Sigmoid colon (tissue), 7 donors: ENCODE measurements around the gene MYCBPAP. TPM values are rescaled to one million over a fixed set of nuclear protein-coding genes. Genes with fewer than 3 reads are reported as not detected.

ENCODE experiments used
- DNase-seq: peaks from one replicate; pipeline ENCODE4 v3.0.0-alpha.2; 2019
- H3K27ac ChIP-seq, 4 donors: fragments of 200-600 bp; sonication (generic); one replicate each; pipeline ENCODE4 v1.5.1; 2016 to 2019; ENCODE audit warnings: mild to moderate bottlenecking in 1 of 4
- H3K27me3 ChIP-seq, 3 donors: fragments of 200-600 bp; sonication (generic); one replicate each; pipeline ENCODE4 v1.5.1; 2019; ENCODE audit warnings: mild to moderate bottlenecking in 1 of 3
- H3K36me3 ChIP-seq, 4 donors: fragments of 200-600 bp; sonication (generic); one replicate each; pipeline ENCODE4 v1.5.1; 2016 to 2019
- H3K4me1 ChIP-seq, 4 donors: fragments of 200-600 bp; sonication (generic); one replicate each; pipeline ENCODE4 v1.5.1; 2017 to 2019
- H3K4me3 ChIP-seq, 4 donors: fragments of 200-600 bp; sonication (generic); one replicate each; pipeline ENCODE4 v1.5.1; 2017 to 2019; ENCODE audit warnings: mild to moderate bottlenecking in 2 of 4, moderate library complexity in 1 of 4
- H3K9me3 ChIP-seq, 4 donors: fragments of 200-600 bp in 3 of 4; sonication (generic) in 3 of 4; one replicate each; pipeline versions ENCODE4 v1.5.1 to v1.6.1; 2013 to 2019
- EP300 ChIP-seq, 4 donors: sonication (generic); formaldehyde crosslinking; IDR thresholded peaks; one replicate each; pipeline ENCODE4 v1.6.1; 2017; ENCODE audit warnings: antibody characterized with exemption in 4 of 4
- POLR2A ChIP-seq, 2 donors: fragments of 450-650 bp; IDR thresholded peaks; one replicate each; pipeline ENCODE4 v1.6.1; 2016; ENCODE audit warnings: antibody characterized with exemption in 2 of 2, mild to moderate bottlenecking in 2 of 2, moderate library complexity in 2 of 2
- POLR2AphosphoS5 ChIP-seq, 4 donors: sonication (generic); formaldehyde crosslinking; IDR thresholded peaks; one replicate each; pipeline ENCODE4 v1.6.1; 2017; ENCODE audit warnings: antibody characterized with exemption in 4 of 4
- WGBS, 2 donors: extraction: QIAGEN DNeasy Blood & Tissue Kit; methylation state at CpG; one replicate each; pipeline ENCODE4 v1.1.7; 2013; 5-methylcytosine and 5-hydroxymethylcytosine counted together
- intact Hi-C: fragments of 100-400 bp; cut with DNase I; formaldehyde crosslinking; loops from one replicate; pipeline ENCODE4 v1.15.1; 2023
- polyA plus RNA-seq, 3 donors: library from polyadenylated mRNA; stranded (reverse); fragments of 200-250 nt; gene quantifications; one replicate each; pipeline ENCODE4 v1.2.3, GENCODE V29; 2013
- total RNA-seq, 4 donors: library from RNA; depleted of rRNA; stranded (reverse); fragments of >200 nt; gene quantifications; one replicate each; pipeline ENCODE4 v1.1.0, GENCODE V29; 2016
- TF ChIP-seq, protein P1 (sequence below), 4 experiments: fragments of 450-650 bp in 3 of 4; fragments of 200-600 bp in 1 of 4; IDR thresholded peaks; one replicate each; pipeline ENCODE4 v1.5.1; 2016 to 2019; ENCODE audit warnings: antibody characterized with exemption in 4 of 4, mild to moderate bottlenecking in 3 of 4, moderate library complexity in 2 of 4
- donor health status: healthy with polysubstance abuse.
- donor health status: Bipolar disorder and iron deficiency.
- donor health status: healthy.

The MYCBPAP gene
- total and polyA plus RNA-seq, 7 donors, result 0.23 to 2.5 (median 1.7) TPM; not detected in 1

DNA sequence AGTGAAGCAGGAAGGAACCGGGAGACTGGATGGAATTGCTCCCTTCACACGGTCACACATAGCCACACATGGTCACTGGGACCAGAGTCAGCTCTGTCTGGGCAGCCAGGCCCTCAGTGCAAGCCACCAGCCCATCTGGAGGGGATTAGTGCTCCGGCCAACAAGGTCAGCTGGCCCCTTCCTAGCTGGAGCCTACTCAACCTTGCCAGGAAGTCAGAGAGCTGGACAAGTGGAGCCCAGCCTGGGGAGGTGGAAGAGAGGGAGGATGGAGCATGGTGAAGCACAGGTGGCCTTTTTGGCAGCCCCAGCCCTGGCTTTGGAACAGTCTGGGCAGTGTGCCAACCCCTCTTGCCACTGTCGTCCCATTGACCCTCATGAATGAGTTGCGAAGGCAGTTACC is 48.6 kb downstream of the MYCBPAP start:
- Histone ChIP-seq H3K36me3 (peaks cover 0 to 27% (median 10%) of the 10 kb centered on the region in 4 donors), H3K4me3 (no peak overlapping the region), H3K9me3 (no peaks in the 10 kb centered on the region), H3K27me3 (peaks cover 15 to 40% (median 31%) of the 10 kb centered on the region in 3 donors), H3K27ac (no peak overlapping the region), H3K4me1 (peaks cover 0 to 33% (median 32%) of the 10 kb centered on the region in 4 donors)
- 70% methylated on average over 5 of the region's 5 CpGs for WGBS, 2 donors
- TF ChIP-seq EP300 (IDR thresholded peaks at IDR 0.05) (no peak), POLR2AphosphoS5 (IDR thresholded peaks at IDR 0.05) (no peak), POLR2A (IDR thresholded peaks at IDR 0.05) (no peak)
- TF ChIP-seq, protein P1, sequence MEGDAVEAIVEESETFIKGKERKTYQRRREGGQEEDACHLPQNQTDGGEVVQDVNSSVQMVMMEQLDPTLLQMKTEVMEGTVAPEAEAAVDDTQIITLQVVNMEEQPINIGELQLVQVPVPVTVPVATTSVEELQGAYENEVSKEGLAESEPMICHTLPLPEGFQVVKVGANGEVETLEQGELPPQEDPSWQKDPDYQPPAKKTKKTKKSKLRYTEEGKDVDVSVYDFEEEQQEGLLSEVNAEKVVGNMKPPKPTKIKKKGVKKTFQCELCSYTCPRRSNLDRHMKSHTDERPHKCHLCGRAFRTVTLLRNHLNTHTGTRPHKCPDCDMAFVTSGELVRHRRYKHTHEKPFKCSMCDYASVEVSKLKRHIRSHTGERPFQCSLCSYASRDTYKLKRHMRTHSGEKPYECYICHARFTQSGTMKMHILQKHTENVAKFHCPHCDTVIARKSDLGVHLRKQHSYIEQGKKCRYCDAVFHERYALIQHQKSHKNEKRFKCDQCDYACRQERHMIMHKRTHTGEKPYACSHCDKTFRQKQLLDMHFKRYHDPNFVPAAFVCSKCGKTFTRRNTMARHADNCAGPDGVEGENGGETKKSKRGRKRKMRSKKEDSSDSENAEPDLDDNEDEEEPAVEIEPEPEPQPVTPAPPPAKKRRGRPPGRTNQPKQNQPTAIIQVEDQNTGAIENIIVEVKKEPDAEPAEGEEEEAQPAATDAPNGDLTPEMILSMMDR (IDR thresholded peaks at IDR 0.05), result no peak
- DNase-seq, result no peak
- intact Hi-C loops, result no loop called here

- Histone ChIP-seq H3K4me1 (peaks cover 0 to 39% (median 36%) of the 10 kb centered on the region in 4 donors), H3K27me3 (peaks cover 19 to 49% (median 38%) of the 10 kb centered on the region in 3 donors), H3K9me3 (no peaks in the 10 kb centered on the region), H3K27ac (no peak overlapping the region), H3K36me3 (peaks cover 0 to 23% (median 10%) of the 10 kb centered on the region in 4 donors), H3K4me3 (no peak overlapping the region)
- WGBS, 2 donors, result 90 to 91% methylated on average over 4 of the region's 4 CpGs
- intact Hi-C loops, result no loop called here
- DNase-seq, result no peak
- TF ChIP-seq EP300 (IDR thresholded peaks at IDR 0.05) (no peak), POLR2AphosphoS5 (IDR thresholded peaks at IDR 0.05) (no peak), POLR2A (IDR thresholded peaks at IDR 0.05) (no peak)
- TF ChIP-seq, protein P1 (IDR thresholded peaks at IDR 0.05), result no peak
These were observed 49.4 kb downstream of the MYCBPAP start for GRCh38 chr17:50557630-50558029.

DNA sequence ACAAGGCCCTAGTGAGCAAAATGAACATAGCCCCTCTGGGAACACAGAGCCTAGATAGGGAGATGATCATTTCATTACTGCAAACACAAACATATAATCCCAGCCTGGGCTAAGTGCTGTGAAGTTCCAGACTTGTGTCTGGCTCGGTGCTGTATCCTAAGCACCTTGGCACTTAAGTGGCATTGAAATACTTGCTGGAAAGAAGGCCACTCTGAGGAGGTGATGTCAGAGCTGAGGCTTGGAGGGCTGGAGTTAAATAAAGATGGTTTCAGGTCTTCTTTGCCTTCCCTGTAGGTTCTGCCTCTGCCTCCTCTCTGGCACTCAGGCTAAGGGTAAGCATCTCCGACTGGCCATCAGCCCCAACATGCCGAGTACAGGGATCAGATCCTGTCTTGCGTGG is 49.9 kb downstream of the MYCBPAP start:
- peaks cover 0 to 39% (median 36%) of the 10 kb centered on the region in 4 donors for H3K4me1 ChIP-seq
- intact Hi-C loops, result no loop called here
- TF ChIP-seq EP300 (IDR thresholded peaks at IDR 0.05) (no peak), POLR2A (IDR thresholded peaks at IDR 0.05) (no peak), POLR2AphosphoS5 (IDR thresholded peaks at IDR 0.05) (no peak)
- TF ChIP-seq, protein P1 (IDR thresholded peaks at IDR 0.05), result no peak
- WGBS, 2 donors, result 82 to 85% methylated on average over 4 of the region's 4 CpGs
- H3K36me3 ChIP-seq, result peaks cover 0 to 23% (median 10%) of the 10 kb centered on the region in 4 donors
- H3K27me3 ChIP-seq, result peaks cover 24 to 53% (median 42%) of the 10 kb centered on the region in 3 donors
- H3K27ac ChIP-seq, result no peak overlapping the region
- H3K4me3 ChIP-seq, result no peak overlapping the region
- no peaks in the 10 kb centered on the region for H3K9me3 ChIP-seq
- no peak for DNase-seq

GRCh38 chr17:50558581-50558940 is 50.3 kb downstream of the MYCBPAP start:
- intact Hi-C loops, result no loop called here
- Histone ChIP-seq H3K36me3 (peaks cover 0 to 23% (median 10%) of the 10 kb centered on the region in 4 donors), H3K27ac (no peak overlapping the region), H3K4me3 (no peak overlapping the region), H3K4me1 (peaks cover 0 to 39% (median 36%) of the 10 kb centered on the region in 4 donors), H3K27me3 (peaks cover 27 to 58% (median 46%) of the 10 kb centered on the region in 3 donors), H3K9me3 (no peaks in the 10 kb centered on the region)
- TF ChIP-seq, protein P1 (IDR thresholded peaks at IDR 0.05), result no peak
- TF ChIP-seq POLR2AphosphoS5 (IDR thresholded peaks at IDR 0.05) (no peak), EP300 (IDR thresholded peaks at IDR 0.05) (no peak), POLR2A (IDR thresholded peaks at IDR 0.05) (no peak)
- no peak for DNase-seq
- whole genome bisulfite sequencing, 2 donors, result 16 to 21% methylated on average over 18 of the region's 18 CpGs
